Stimulated activated CD4-positive, alpha-beta T cell treated with anti-CD3 and anti-CD28 coated beads, Interleukin-2, amount 100 ng/mL, for 4 hours (primary cell): ENCODE measurements around the gene RIN3.
A peak's percentile ranks its signal among the peaks of the same experiment; 100 is the strongest.

ENCODE experiments used
- DNase-seq: peaks from one replicate; pipeline ENCODE4 v3.0.0-alpha.2; 2020; ENCODE audit warnings: low read depth

The RIN3 gene

DNA sequence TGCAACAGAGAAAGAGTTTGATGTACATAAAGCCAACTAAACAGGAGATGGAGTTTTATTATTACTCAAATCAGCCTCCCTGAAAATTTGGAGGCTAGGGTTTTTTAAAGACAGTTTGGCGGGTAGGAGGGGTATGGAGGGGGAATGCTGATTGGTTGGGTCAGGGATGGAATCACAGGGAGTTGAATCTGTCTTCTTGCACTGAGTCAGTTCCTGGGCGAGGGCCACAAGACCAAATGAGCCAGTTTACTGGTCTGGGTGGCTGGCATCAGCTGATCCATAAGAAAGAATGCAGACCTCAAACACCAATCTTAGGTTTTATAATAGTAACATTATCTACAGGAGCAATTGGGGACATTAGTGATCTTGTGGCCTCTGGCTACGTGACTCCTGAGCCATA lies 64.9 kb downstream of the RIN3 start:
- DNase-seq = no peak

DNA sequence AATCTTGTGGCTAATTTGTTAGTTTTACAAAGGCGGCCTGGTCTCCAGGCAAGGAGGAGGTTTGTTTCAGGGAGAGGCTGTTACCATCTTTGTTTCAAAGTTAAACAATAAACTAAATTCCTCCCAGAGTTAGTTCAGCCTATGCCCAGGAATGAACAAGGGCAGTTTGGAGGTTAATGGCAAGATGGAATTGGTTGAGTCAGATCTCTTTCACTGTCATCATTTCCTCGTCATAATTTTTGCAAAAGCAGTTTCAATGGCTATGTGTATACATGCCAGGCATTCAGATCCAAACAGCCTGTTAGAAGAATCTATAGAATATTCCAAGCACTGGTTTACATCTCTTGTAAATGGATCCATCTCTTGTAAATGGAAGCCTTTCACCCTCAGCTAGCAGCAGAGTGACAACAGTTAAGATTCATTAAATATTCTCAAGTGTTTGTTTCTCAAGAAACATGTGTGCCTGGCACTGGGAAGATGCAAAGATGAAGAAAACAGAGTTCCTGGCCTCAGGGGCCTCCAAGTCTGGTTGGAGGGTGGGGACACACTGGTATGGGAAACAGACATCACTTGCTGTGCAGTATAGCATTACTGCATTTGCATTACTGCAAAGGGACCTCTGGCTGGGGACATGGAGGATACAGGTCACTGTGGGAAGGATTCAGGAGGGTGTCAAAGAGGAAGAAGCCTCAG lies 65.8 kb downstream of the RIN3 start:
- DNase-seq = no peak

DNA sequence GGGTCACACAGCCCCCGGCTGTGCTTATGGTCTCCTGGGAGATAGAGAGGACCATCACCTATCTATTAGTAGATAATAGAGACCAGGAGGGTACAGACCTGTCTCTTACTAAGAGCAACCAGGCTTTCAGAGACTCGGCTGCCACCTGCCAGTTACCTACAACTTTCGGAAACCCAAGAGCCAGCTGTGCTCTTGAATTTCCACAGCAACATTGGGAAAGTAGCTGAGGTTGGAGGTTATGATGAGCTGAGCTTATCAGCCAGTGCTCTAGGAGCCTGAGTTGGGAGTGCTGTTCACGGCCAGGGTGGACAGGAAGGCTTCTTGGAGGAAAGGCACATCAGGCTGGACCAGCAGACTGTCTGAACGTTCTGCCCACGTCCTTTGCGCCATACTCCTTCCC lies 67.6 kb downstream of the RIN3 start:
- DNase-seq = no peak

DNA sequence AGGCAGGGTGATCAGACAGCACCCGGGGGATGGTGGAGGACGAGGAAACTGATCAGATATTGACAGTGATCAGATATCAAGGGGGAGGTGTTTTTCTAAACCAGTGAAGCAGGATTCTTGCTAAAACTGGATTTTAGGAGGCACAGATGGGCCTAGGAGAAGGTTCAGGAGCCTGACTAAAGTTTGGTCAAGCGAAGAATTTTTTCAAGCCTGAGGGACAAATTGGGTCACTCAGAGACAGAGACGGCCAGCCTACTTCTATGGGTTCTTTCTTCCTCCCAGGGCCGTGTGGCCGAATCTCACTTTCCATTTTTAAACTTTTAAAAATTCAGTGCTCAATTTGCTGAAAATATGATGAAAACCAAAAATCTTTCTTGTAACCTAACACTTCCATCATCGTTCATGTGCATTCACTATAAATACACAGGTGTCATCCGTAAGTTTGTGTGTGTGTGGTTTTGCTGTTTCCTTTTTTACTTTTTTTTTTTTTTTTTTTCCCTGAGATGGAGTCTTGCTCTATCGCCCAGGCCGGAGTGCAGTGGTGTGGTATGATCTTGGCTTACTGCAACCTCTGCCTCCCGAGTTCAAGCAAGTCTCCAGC lies 68.5 kb downstream of the RIN3 start:
- no peak for DNase-seq

DNA sequence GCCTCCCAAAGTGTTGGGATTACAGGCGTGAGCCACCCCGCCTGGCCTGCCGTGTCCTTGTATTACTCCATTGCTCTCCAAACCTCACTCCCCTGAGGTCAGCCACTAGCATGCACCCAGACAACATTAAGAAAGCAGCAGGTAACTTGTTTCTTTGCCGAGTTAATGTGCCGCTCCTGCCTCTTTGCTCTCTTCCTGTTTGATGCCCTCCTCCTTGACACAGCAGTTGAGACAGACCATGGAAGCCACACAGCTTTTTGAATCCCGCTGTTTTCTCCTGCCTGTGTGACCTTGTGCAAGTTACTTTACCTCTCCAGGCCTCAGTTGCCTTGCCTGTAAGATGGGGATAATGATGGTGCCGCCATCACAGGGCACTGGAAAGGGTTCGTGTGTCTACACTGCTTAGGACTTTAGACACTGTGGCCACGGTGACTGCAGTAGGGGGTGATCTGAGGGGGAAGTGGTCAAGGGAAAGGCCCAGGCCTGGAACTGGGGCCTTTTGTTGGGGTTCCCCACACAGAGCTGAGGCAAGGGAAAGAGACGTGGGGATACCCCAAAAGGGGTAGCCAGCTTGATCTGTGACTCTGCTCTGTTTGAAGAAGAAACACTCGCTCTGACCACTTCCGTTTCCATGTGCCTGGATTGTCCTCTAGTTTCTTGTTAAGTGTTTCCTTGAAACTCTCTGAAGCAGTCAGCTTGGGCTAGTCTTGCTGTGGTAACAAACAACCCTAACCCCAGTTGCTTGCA lies 69.3 kb downstream of the RIN3 start:
- DNase-seq = no peak

DNA sequence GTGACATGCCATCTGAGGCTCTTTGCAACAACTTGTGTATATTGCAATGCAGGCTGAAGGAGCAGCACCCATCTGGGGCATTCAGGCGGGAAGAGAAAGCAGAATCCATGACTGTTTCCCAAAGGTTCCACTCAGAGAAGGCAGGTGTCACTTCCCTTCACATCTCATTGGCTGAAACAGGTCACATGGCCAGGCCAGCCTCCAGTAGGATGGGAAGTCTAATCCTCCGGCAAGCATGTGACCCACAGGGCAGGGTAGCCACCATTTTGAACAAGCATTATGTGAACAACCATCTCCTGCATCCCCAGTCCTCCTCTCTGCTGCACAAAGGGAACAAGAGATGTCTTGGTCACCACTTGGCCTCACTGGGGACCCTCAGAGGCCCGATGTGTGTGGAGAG lies 70.6 kb downstream of the RIN3 start:
- no peak for DNase-seq

DNA sequence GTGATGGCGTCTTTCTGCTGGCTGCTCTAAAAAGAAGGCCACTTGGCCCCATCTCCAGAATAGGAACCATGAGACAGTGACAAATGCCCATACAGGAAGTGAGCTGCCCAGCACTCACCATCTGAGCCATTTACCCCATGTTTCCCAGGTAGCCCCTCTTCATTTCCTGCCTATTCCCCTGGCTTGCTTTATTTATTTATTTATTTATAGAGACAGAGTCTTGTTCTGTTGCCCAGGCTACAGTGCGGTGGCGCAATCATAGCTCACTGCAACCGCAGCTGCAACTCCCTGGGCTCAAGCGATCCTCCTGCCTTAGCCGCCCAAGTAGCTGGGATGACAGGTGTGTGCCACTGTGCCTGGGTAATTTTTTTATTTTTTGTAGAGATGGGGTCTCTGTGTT lies 71.2 kb downstream of the RIN3 start:
- DNase-seq = no peak

DNA sequence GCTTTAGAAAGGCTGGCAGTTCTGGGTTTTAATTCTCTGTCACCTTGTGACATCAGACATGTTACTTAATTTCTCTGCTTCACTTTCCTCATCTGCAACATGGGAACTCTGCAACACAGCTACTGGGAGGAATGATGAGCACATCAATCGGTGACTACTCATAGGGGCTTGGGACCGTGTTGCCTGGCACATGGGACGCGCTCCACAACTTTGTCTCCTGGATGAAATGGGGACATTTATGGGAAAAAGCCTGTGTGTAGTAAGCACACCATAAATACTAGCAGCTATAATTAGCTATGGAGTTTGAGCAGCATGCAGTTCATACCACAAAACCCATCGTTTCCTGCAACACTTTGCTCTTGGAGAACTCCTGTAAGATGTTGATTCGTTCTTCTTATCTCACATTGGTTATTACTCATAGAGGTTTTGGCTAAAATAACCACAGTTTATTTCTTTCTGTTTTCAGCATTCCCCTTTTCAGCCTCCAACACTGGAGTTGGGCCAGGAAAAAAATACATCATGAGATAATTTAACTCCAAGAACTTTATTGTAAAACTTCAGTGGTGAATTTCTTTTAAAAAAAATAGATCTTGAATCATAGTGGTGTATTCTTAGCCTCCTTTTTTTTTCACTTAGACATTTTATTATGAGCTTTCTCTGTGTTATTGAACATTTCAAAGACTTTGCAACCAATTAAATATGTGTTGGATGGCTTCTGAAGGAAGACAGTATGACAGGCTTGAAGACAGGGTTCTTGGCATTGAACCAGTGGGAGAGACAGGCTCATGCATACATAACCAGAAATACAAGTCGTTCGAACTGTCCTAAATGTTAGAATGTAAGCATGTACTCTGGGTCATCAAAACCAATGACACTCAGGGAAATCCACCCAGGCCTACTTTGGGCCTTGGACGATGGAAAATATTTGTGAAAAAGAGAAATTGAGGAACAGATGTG lies 72.7 kb downstream of the RIN3 start:
- peak; percentile 12 for DNase-seq

DNA sequence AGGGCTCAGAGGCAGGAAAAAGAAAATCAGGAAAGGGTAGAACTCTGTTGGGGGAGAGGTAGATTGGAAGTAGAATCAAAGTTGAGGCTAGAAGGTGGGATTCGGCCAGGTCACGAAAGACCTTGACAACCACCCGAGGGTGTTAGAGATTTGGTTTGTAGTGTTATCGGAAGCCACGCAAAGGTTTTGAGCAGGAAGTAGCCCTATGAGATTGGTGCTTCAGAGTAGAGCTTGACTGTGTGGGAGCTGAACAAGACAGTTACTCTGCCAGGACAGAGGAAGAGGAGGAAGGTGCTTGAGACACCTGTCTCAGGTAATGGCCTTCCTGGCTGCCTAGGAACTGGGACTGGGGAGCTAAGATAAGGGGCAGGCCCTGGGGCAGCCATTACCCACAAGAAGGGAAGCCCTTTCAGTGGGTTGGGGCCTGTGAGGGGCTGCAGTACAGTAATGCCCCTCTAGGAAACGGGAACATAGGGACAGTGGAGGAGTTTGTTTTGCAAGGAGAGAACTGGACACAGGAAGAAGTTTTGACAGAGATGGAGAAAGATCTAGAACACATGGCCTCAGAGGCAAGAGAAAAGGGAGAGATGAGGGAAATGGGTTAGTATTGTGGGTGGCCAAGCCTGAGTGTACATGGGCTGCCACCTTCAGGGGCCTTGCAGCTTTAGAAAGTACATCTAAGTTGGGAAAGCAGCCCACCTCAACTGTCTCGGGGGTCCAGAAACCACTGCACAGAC lies 73.5 kb downstream of the RIN3 start:
- no peak for DNase-seq

DNA sequence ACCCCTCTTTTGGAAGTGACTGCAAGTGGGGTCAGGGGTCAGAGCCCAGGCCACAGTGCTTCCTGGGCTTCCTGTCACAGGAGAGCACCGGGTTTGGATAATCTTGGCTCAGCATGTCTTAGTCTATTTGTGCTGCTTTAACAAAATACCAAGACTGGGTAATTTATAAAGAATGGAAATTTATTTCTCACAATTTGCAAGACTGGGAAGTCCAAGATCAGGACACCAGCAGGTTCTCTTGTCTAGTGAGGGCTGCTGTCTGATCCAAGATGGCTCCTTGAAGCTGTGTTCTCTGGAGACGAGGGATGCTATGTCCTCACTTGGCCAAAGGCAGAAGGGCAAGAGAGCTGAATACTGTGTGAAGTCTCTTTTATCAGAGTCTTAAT lies 74.1 kb downstream of the RIN3 start:
- no peak for DNase-seq

DNA sequence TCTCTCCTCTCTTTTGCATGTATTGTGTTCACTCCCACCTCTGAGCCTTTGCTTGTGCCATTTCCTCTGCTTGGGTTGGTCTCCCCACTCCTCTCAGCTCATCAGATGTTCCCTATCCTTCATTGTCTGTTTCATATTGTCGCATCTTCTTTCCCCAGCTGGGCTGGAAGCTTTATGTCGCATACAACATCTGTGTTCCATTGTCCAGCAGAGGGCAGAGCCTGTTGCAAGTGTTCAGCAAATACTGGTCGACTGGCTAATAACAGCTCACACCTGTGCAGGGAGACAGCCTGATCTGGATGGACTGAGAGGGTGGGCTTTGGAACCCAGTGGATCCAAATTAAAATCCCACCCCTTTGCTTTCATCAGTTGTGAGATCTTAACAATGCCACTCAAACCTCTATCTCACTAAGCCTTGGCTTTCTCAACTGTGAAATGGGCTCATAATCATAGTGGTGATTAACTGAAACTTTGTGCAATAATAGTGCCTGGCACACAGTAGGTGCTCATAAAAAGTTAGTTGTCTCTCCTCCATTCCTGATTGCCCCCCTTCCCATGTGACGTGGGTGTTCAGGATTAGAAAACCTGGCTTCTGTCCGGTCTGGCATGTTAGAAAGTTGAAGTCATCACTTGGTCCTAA lies 75.8 kb downstream of the RIN3 start:
- DNase-seq = no peak

DNA sequence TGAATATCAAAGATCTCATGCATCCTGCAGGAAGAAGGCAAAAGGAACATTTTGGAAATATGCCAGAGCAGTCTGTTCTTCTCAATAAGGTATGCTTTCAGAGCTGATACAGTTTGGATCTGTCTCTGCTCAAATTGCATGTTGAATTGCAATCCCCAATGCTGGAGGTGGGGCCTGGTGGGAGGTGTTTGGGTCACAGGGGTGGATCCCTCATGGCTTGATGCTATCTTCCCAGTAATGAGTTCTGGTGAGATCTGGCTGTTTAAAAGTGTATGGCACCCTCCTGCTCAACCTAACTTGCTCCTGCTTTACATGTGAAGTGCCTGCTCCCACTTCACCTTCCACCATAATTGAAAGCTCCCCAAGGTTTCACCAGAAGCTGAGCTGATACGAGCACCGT lies 76.6 kb downstream of the RIN3 start:
- DNase-seq = no peak

DNA sequence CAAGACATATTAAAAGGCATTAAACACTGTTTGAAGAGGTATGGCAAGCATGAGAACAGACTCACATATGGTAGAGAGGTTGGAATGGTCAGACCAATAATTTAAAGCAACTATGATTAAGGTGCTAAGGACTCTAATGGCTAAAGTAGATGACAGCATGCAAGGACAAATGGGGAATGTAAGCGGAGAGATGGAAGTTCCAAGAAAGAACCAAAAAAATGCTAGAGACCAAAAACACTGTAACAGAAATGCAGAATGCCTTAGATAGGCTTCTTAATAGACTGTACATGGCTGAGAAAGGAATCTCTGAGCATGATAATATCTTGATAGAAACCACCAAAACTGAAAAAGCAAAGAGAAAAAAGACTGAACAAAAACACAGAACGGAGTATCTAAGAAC lies 77.4 kb downstream of the RIN3 start:
- no peak for DNase-seq

DNA sequence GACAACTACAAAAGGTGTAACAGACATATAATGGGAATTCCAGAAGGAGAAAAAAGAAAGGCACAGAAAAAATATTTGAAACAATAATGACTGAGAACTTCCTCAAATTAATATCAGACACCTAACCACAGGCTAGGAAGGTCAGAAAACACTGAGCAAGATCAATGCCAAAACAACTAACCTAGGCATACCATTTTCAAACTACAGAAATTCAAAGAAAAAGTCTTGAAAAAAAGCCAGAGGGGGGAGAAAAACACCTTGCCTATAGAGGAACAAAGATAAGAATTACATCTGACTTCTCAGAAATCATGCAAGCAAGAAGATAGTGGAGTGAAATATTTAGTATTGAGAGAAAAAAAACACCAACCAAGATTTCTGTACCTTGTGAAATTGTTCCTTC lies 77.8 kb downstream of the RIN3 start:
- no peak for DNase-seq

DNA sequence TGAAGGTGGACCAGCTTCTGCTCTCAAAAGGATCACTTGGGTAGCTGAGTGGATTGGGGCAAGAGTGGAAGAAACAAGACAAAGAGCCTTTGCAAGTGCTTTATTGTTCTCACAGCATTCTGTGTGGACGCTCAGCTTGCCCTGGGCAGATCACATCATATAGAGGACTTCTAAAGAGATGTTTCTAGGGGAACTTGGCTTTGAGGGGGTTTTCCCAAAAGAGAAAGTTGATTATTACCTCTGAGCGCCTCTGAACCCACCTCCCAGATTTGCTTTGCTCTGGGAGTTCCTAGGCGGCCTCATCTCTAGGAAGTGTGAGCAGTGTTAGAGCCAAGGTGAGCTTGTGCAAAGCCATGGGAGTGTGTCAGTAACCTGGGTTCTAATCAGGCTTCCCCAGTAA lies 81.7 kb downstream of the RIN3 start:
- DNase-seq = no peak

DNA sequence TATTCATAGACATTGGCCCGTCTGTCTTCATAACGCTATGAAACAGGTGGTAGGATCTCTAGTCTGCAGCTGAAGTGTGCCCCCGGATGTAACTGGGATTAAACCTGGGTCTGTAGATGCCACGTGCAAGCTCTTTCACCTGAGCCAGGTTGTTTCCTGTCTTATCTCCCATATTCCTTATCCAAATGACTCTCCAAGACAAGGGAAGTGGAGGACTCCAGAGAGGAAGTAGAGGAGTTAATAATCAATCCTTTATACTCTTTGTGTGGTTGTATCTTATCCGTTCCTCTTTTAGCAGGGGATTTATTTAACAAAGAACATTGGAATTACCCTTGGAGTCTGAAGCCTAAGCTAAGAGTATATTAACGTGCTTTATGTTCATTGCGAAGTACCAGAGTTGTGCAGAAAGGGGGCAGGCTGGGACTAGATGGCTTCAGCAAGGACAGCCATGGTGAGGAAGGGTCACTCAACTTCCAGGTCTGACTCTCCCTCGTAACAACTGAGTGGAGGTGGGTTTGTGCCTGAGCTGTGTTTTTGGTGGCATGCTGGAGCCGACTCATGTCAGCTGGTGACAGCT lies 82.8 kb downstream of the RIN3 start:
- DNase-seq = no peak

DNA sequence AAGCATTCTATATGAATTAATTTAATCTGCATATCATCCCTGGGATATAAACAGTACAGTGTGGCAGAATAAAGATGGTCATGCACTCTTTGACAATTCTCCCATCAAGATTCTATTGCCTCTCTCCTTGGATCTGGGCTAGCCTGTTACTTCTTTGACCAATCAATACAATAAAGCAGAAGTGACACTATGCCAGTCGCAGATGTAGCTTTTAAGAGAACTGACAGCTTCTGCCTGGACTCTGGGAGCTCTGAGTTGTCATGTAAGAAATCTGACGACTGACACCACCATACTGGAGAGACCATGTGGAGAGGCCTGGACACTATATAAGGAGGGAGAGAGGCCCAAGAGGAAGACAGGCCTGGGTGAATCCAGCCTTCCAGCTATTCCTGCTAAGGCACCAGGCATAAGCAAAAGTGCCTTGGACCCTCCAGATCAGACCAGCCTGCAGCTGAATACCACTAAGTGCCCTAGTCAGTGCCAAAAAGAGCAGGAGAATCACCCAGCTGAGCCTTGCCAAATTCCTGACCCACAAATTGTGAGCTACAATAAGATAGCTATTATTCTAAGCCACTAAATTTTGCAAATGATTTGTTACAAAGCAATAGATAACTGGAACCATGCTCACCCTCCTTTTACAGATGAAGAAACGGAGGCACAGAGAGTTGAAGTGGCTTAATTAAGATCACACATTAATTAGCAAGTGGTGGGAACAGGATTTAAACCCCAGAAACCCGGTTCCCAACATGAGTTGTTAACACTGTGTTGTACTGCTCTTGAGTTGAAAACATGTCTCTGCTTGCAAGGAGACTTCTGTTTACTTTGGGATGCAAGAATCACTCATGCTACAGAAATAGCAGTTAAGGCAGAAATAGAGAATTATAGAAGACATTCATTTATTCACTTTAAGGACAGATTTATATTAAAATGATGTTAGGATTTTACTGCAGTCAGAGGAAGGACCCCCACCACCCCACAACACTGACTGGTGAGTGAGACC lies 84.6 kb downstream of the RIN3 start:
- DNase-seq = no peak

DNA sequence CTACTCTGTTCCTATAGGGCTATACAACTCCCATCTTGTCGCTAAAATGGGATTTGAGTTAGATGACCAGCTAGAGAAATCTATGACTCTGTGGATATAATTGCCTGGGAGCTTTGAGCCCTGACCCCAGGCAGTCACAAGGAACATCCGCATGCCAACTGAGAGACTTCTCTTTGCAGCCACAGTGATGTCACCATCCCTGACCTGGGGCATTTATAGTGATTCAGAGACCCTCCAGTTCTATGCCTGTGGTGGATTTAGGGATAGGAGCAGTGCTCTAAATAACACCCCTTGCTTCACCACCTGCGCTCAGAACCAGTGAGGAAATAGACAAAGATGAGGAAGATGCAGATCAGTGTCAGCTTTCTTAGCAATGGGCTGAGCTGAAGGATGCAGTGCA lies 86.2 kb downstream of the RIN3 start:
- DNase-seq = no peak

DNA sequence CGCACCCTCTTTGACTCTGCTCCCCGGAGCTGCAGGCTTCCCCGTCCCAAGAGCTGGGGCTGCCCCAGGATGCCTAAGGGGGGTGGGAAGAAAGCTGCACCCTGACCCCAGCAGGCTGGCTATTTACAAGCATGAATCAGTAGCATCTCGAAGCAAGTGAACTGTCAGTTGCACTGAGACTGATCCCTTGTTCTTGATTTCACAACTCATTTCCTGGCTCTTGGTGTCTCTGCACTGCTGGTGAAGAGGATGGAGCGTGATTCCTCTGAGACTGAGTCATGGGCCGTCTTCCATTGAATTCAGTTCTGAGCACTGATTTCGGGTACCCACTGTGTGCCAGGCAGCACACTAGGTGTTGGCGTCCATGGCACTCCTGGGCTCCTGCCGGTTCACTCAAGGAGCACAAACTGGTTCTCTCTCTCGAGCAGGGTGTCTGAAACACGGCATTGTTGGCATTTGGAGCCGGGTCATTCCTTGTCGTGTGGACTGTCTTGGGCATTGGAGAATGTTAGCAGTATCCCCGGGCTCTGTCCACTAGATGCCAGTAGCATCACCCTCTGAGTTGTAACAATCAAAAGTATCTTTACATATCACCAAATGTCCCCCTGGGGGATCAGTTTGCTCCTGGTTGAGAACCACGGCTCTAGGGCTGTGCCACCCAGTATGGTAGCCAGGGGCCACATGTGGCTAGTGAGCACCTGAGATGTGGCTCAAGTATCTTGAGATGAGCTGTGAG lies 86.9 kb downstream of the RIN3 start:
- DNase-seq = no peak
